ENCODE measurements around the gene SUGCT.
A peak's percentile ranks its signal among the peaks of the same experiment; 100 is the strongest.

Gene SUGCT

GRCh38 chr7:40714363-40715052 is 579.7 kb downstream of the SUGCT start:
- Histone ChIP-seq H3K36me3 (ENCODE audit: control insufficient read depth, insufficient read depth, low read length) (no peaks in the 10 kb centered on the region), H3K27ac (ENCODE audit: low read depth, low read length, severe bottlenecking) (no peak overlapping the region)

GRCh38 chr7:40715053-40715430 is 580.2 kb downstream of the SUGCT start:
- 95 to 100% methylated on average over 1 to 2 of the region's 3 CpGs for WGBS, 2 experiments (ENCODE audit: insufficient coverage in 2 of 2)
- H3K27ac ChIP-seq (ENCODE audit: low read depth, low read length, severe bottlenecking): no peak overlapping the region
- H3K4me1 ChIP-seq (ENCODE audit: control insufficient read depth, insufficient read depth, low read length, poor library complexity, severe bottlenecking): peaks cover 23% of the 10 kb centered on the region

More at GRCh38 chr7:40714363-40715052, 579.7 kb downstream of the SUGCT start:
- WGBS, 2 experiments (ENCODE audit: insufficient coverage in 2 of 2): no CpG with 5 or more reads among the region's 2 CpGs
- Histone ChIP-seq H3K4me3 (ENCODE audit: extremely low read depth, insufficient read depth, low read length, poor library complexity, severe bottlenecking) (no peak overlapping the region), H3K9me3 (ENCODE audit: control insufficient read depth, low read length) (no peaks in the 10 kb centered on the region), H3K4me1 (ENCODE audit: control insufficient read depth, insufficient read depth, low read length, poor library complexity, severe bottlenecking) (peaks cover 21% of the 10 kb centered on the region)

GRCh38 chr7:40716052-40716451 is 581.2 kb downstream of the SUGCT start:
- Histone ChIP-seq H3K4me3 (ENCODE audit: extremely low read depth, insufficient read depth, low read length, poor library complexity, severe bottlenecking) (no peak overlapping the region), H3K9me3 (ENCODE audit: control insufficient read depth, low read length) (no peaks in the 10 kb centered on the region), H3K36me3 (ENCODE audit: control insufficient read depth, insufficient read depth, low read length) (no peaks in the 10 kb centered on the region), H3K4me1 (ENCODE audit: control insufficient read depth, insufficient read depth, low read length, poor library complexity, severe bottlenecking) (peaks cover 31% of the 10 kb centered on the region), H3K27ac (ENCODE audit: low read depth, low read length, severe bottlenecking) (peak overlapping the region; percentile 13)

More at GRCh38 chr7:40715053-40715430, 580.2 kb downstream of the SUGCT start:
- Histone ChIP-seq H3K9me3 (ENCODE audit: control insufficient read depth, low read length) (no peaks in the 10 kb centered on the region), H3K4me3 (ENCODE audit: extremely low read depth, insufficient read depth, low read length, poor library complexity, severe bottlenecking) (no peak overlapping the region), H3K36me3 (ENCODE audit: control insufficient read depth, insufficient read depth, low read length) (no peaks in the 10 kb centered on the region)

- 34 to 43% methylated on average over 4 of the region's 9 CpGs for whole genome bisulfite sequencing, 2 experiments (ENCODE audit: insufficient coverage in 2 of 2)
- Histone ChIP-seq H3K4me3 (ENCODE audit: extremely low read depth, insufficient read depth, low read length, poor library complexity, severe bottlenecking) (no peak overlapping the region), H3K27ac (ENCODE audit: low read depth, low read length, severe bottlenecking) (peak overlapping the region; percentile 92)
Measured at GRCh38 chr7:40717242-40717641, 582.4 kb downstream of the SUGCT start.

GRCh38 chr7:40720416-40720815 is 585.6 kb downstream of the SUGCT start:
- Histone ChIP-seq H3K36me3 (ENCODE audit: control insufficient read depth, insufficient read depth, low read length) (no peaks in the 10 kb centered on the region), H3K27ac (ENCODE audit: low read depth, low read length, severe bottlenecking) (no peak overlapping the region), H3K4me3 (ENCODE audit: extremely low read depth, insufficient read depth, low read length, poor library complexity, severe bottlenecking) (no peak overlapping the region), H3K4me1 (ENCODE audit: control insufficient read depth, insufficient read depth, low read length, poor library complexity, severe bottlenecking) (peaks cover 28% of the 10 kb centered on the region), H3K9me3 (ENCODE audit: control insufficient read depth, low read length) (no peaks in the 10 kb centered on the region)
- WGBS, 2 experiments (ENCODE audit: insufficient coverage in 2 of 2): no CpG with 5 or more reads among the region's 1 CpG

More at GRCh38 chr7:40717242-40717641, 582.4 kb downstream of the SUGCT start:
- peaks cover 35% of the 10 kb centered on the region for H3K4me1 ChIP-seq (ENCODE audit: control insufficient read depth, insufficient read depth, low read length, poor library complexity, severe bottlenecking)
- no peaks in the 10 kb centered on the region for H3K36me3 ChIP-seq (ENCODE audit: control insufficient read depth, insufficient read depth, low read length)
- H3K9me3 ChIP-seq (ENCODE audit: control insufficient read depth, low read length): no peaks in the 10 kb centered on the region

- Histone ChIP-seq H3K4me3 (ENCODE audit: extremely low read depth, insufficient read depth, low read length, poor library complexity, severe bottlenecking) (no peak overlapping the region), H3K27ac (ENCODE audit: low read depth, low read length, severe bottlenecking) (no peak overlapping the region), H3K4me1 (ENCODE audit: control insufficient read depth, insufficient read depth, low read length, poor library complexity, severe bottlenecking) (peaks cover 19% of the 10 kb centered on the region), H3K36me3 (ENCODE audit: control insufficient read depth, insufficient read depth, low read length) (no peaks in the 10 kb centered on the region), H3K9me3 (ENCODE audit: control insufficient read depth, low read length) (no peaks in the 10 kb centered on the region)
- WGBS, 2 experiments (ENCODE audit: insufficient coverage in 2 of 2): 67 to 90% methylated on average over 1 to 2 of the region's 2 CpGs
Measured at GRCh38 chr7:40721342-40721949, 586.6 kb downstream of the SUGCT start.

- Histone ChIP-seq H3K4me3 (ENCODE audit: extremely low read depth, insufficient read depth, low read length, poor library complexity, severe bottlenecking) (no peak overlapping the region), H3K9me3 (ENCODE audit: control insufficient read depth, low read length) (no peaks in the 10 kb centered on the region), H3K36me3 (ENCODE audit: control insufficient read depth, insufficient read depth, low read length) (no peaks in the 10 kb centered on the region), H3K27ac (ENCODE audit: low read depth, low read length, severe bottlenecking) (no peak overlapping the region), H3K4me1 (ENCODE audit: control insufficient read depth, insufficient read depth, low read length, poor library complexity, severe bottlenecking) (peaks cover 18% of the 10 kb centered on the region)
- WGBS, 2 experiments (ENCODE audit: insufficient coverage in 2 of 2): 100% methylated on average over 1 of the region's 2 CpGs
Measured at GRCh38 chr7:40722242-40722641, 587.4 kb downstream of the SUGCT start.

GRCh38 chr7:40723829-40724228 is 589.0 kb downstream of the SUGCT start:
- Histone ChIP-seq H3K27ac (ENCODE audit: low read depth, low read length, severe bottlenecking) (no peak overlapping the region), H3K36me3 (ENCODE audit: control insufficient read depth, insufficient read depth, low read length) (no peaks in the 10 kb centered on the region), H3K4me3 (ENCODE audit: extremely low read depth, insufficient read depth, low read length, poor library complexity, severe bottlenecking) (no peak overlapping the region), H3K4me1 (ENCODE audit: control insufficient read depth, insufficient read depth, low read length, poor library complexity, severe bottlenecking) (peaks cover 14% of the 10 kb centered on the region), H3K9me3 (ENCODE audit: control insufficient read depth, low read length) (no peaks in the 10 kb centered on the region)
- 100% methylated on average over 1 of the region's 2 CpGs; no CpG with 5 or more reads in 1 of the 2 experiments for WGBS, 2 experiments (ENCODE audit: insufficient coverage in 2 of 2)

GRCh38 chr7:40726559-40726958 is 591.8 kb downstream of the SUGCT start:
- WGBS, 2 experiments (ENCODE audit: insufficient coverage in 2 of 2): 96 to 98% methylated on average over 6 to 8 of the region's 9 CpGs
- Histone ChIP-seq H3K9me3 (ENCODE audit: control insufficient read depth, low read length) (peaks cover 2% of the 10 kb centered on the region), H3K36me3 (ENCODE audit: control insufficient read depth, insufficient read depth, low read length) (no peaks in the 10 kb centered on the region), H3K27ac (ENCODE audit: low read depth, low read length, severe bottlenecking) (no peak overlapping the region), H3K4me3 (ENCODE audit: extremely low read depth, insufficient read depth, low read length, poor library complexity, severe bottlenecking) (no peak overlapping the region), H3K4me1 (ENCODE audit: control insufficient read depth, insufficient read depth, low read length, poor library complexity, severe bottlenecking) (peaks cover 6% of the 10 kb centered on the region)

- no peak overlapping the region for H3K4me3 ChIP-seq (ENCODE audit: extremely low read depth, insufficient read depth, low read length, poor library complexity, severe bottlenecking)
- H3K36me3 ChIP-seq (ENCODE audit: control insufficient read depth, insufficient read depth, low read length): no peaks in the 10 kb centered on the region
- H3K9me3 ChIP-seq (ENCODE audit: control insufficient read depth, low read length): peaks cover 9% of the 10 kb centered on the region
- H3K27ac ChIP-seq (ENCODE audit: low read depth, low read length, severe bottlenecking): peak overlapping the region; percentile 93
- peaks cover 22% of the 10 kb centered on the region for H3K4me1 ChIP-seq (ENCODE audit: control insufficient read depth, insufficient read depth, low read length, poor library complexity, severe bottlenecking)
Measured at GRCh38 chr7:40733114-40733513, 598.3 kb downstream of the SUGCT start.

GRCh38 chr7:40733578-40733977 is 598.8 kb downstream of the SUGCT start:
- 60 to 76% methylated on average over 3 to 5 of the region's 5 CpGs for WGBS, 2 experiments (ENCODE audit: insufficient coverage in 2 of 2)
- H3K27ac ChIP-seq (ENCODE audit: low read depth, low read length, severe bottlenecking): peak overlapping the region; percentile 93

More at GRCh38 chr7:40733578-40733977, 598.8 kb downstream of the SUGCT start:
- Histone ChIP-seq H3K4me3 (ENCODE audit: extremely low read depth, insufficient read depth, low read length, poor library complexity, severe bottlenecking) (no peak overlapping the region), H3K36me3 (ENCODE audit: control insufficient read depth, insufficient read depth, low read length) (no peaks in the 10 kb centered on the region), H3K9me3 (ENCODE audit: control insufficient read depth, low read length) (peaks cover 9% of the 10 kb centered on the region), H3K4me1 (ENCODE audit: control insufficient read depth, insufficient read depth, low read length, poor library complexity, severe bottlenecking) (peaks cover 22% of the 10 kb centered on the region)
